HG03558 (cell line): Measurements from ENCODE around the gene DAAM1.

Experiments
- ATAC-seq: cut with Tn5 transposase; IDR thresholded peaks from one replicate; pipeline ENCODE4 v1.9.1; 2021; ENCODE audit warnings: moderate number of reproducible peaks; ENCODE audit not compliant: unreplicated experiment; ENCODE audit errors: extremely low read depth

DAAM1 gene

GRCh38 chr14:59349258-59349701 lies 160.8 kb downstream of the DAAM1 start:
- ATAC-seq: no peak

GRCh38 chr14:59352961-59353360 lies 164.5 kb downstream of the DAAM1 start:
- no peak for ATAC-seq

GRCh38 chr14:59354666-59355065 lies 166.2 kb downstream of the DAAM1 start:
- ATAC-seq: no peak

- ATAC-seq: no peak
These were observed 166.6 kb downstream of the DAAM1 start for GRCh38 chr14:59355091-59355490.

- ATAC-seq: no peak
These were observed 167.8 kb downstream of the DAAM1 start for GRCh38 chr14:59356312-59356711.

- ATAC-seq: peak; percentile 55
These were observed 168.3 kb downstream of the DAAM1 start for GRCh38 chr14:59356767-59357166.

- no peak for ATAC-seq
These were observed 169.6 kb downstream of the DAAM1 start for GRCh38 chr14:59358102-59358501.

GRCh38 chr14:59358784-59359183 lies 170.3 kb downstream of the DAAM1 start:
- no peak for ATAC-seq

- no peak for ATAC-seq
These were observed 171.1 kb downstream of the DAAM1 start for GRCh38 chr14:59359431-59360124.

GRCh38 chr14:59360233-59360632 lies 171.8 kb downstream of the DAAM1 start:
- no peak for ATAC-seq

GRCh38 chr14:59360923-59361794 lies 172.7 kb downstream of the DAAM1 start:
- ATAC-seq: no peak

- ATAC-seq: no peak
These were observed 174.0 kb downstream of the DAAM1 start for GRCh38 chr14:59362513-59362912.

GRCh38 chr14:59363531-59364226 lies 175.2 kb downstream of the DAAM1 start:
- ATAC-seq: no peak

GRCh38 chr14:59370158-59370742 lies 181.8 kb downstream of the DAAM1 start:
- no peak for ATAC-seq

GRCh38 chr14:59371771-59372170 lies 183.3 kb downstream of the DAAM1 start:
- no peak for ATAC-seq

- no peak for ATAC-seq
These were observed 185.6 kb downstream of the DAAM1 start for GRCh38 chr14:59374048-59374447.

- ATAC-seq: no peak
These were observed 188.2 kb downstream of the DAAM1 start for GRCh38 chr14:59376686-59377085.

- ATAC-seq: no peak
These were observed 189.0 kb downstream of the DAAM1 start for GRCh38 chr14:59377491-59377890.

- no peak for ATAC-seq
These were observed 189.6 kb downstream of the DAAM1 start for GRCh38 chr14:59377991-59378601.

- ATAC-seq: no peak
These were observed 201.5 kb downstream of the DAAM1 start for GRCh38 chr14:59389936-59390335.
